SK-N-MC (cell line): ENCODE measurements around the gene ELK4.

Source experiments
- DNase-seq: peaks from one replicate; pipeline ENCODE4 v3.0.0-alpha.2; 2011; ENCODE audit warnings: low read depth, low spot score
- H3K27ac ChIP-seq: fragments of 200-600 bp; sonication (generic); 2 replicates; pipeline ENCODE4 v1.5.1; 2016; ENCODE audit warnings: mixed run types
- H3K36me3 ChIP-seq: fragments of 200-600 bp; sonication (generic); 2 replicates; pipeline ENCODE4 v1.6.1; 2017; ENCODE audit warnings: antibody characterized with exemption, low read length, mixed read lengths; ENCODE audit not compliant: insufficient read depth
- H3K4me3 ChIP-seq: fragments of 200-600 bp; sonication (generic); 2 replicates; pipeline ENCODE4 v1.5.1; 2016
- H3K9ac ChIP-seq: fragments of 200-600 bp; sonication (generic); 2 replicates; pipeline ENCODE4 v1.8.0; 2017; ENCODE audit warnings: mixed run types, mixed read lengths; ENCODE audit not compliant: insufficient read length
- H3K9me3 ChIP-seq: fragments of 200-600 bp; sonication (generic); 2 replicates; pipeline ENCODE4 v1.6.1; 2017; ENCODE audit warnings: low read depth, mild to moderate bottlenecking, antibody characterized with exemption, low read length, moderate library complexity, mixed read lengths
- EZH2 ChIP-seq: fragments of 200-600 bp; sonication (generic); IDR thresholded peaks from one replicate; pipeline ENCODE4 v1.6.1; 2017; ENCODE audit warnings: antibody characterized with exemption
- FOXP2 ChIP-seq: optimal IDR thresholded peaks from 2 replicates; pipeline ENCODE3; 2011; ENCODE audit warnings: mild to moderate bottlenecking, moderate library complexity; ENCODE audit not compliant: insufficient read depth; ENCODE audit errors: extremely low read length, control extremely low read depth
- POLR2AphosphoS5 ChIP-seq: IDR thresholded peaks from 2 replicates; pipeline ENCODE4 v1.6.1; 2012; ENCODE audit warnings: mild to moderate bottlenecking, low read depth, low read length, borderline replicate concordance

Gene ELK4

DNA sequence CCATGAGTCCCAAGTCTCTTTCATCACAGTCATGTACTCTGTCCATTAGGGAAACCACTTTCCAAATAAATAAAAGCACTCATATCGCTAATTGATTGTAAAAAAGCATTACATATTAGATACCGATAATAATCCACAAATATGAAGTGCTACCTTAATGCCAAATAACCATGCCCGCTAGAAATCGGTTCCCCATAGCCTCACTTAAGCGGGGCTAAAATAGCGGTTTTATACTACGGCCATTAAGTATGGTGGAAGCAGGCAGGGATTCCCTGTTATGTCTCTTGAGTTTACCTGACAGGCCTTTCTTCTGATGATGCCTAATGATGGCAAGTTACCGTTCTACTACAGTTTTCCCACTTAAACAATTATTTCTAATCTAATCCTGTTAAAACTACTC, 3.9 kb downstream of the ELK4 start:
- no peak for DNase-seq
- Histone ChIP-seq H3K36me3 (peaks cover 8% of the 10 kb centered on the region; the same call in 1 of the 2 replicates), H3K4me3 (no peak overlapping the region), H3K27ac (no peak overlapping the region), H3K9me3 (no peaks in the 10 kb centered on the region), H3K9ac (no peak overlapping the region)
- TF ChIP-seq EZH2 (no peak), POLR2AphosphoS5 (no peak)

DNA sequence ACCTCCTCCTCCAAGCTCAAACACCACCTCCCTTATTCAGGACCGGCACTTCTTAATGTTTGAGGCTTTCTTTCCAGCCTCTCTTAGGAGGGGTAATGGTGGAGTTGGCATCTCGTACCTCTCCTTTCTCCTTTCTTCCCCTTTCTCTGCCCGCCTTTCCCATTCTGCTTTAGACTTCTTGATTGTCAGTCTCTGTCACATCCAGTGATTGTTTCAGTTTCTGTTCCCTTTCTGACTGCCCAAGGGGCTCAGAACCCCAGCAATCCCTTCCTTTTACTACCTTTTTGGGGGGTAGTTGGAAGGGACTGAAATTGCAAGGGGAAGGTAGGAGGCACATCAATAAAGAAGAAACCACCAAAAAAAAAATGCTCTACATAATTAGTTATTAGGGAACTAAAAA, 5.6 kb downstream of the ELK4 start:
- no peaks in the 10 kb centered on the region for H3K9me3 ChIP-seq
- no peak overlapping the region for H3K4me3 ChIP-seq
- TF ChIP-seq POLR2AphosphoS5, result no peak
- no peak for TF ChIP-seq FOXP2
- TF ChIP-seq EZH2, result no peak
- H3K9ac ChIP-seq, result no peak overlapping the region
- DNase-seq, result no peak
- H3K27ac ChIP-seq, result no peak overlapping the region
- peaks cover 13% of the 10 kb centered on the region for H3K36me3 ChIP-seq

DNA sequence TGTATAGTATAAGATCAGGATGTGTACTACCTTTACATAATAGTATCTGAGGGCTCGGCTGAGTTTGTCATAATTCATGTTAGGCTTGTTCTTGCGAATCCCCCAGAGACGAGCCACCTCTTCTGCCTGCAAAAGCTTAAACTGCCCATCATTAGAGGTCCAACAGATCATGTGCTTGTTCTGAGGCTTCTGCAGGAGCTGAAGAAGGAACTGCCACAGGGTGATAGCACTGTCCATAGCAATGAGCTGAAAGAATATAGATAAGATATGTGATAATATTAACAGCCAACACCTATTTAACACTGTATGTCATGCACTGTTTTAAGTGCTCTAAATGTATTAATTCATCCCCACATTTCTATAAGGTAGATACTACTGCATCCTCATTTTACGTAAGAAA, 8.2 kb downstream of the ELK4 start:
- H3K9me3 ChIP-seq, result no peaks in the 10 kb centered on the region
- H3K36me3 ChIP-seq, result peaks cover 31% of the 10 kb centered on the region
- no peak overlapping the region for H3K27ac ChIP-seq
- H3K4me3 ChIP-seq, result no peak overlapping the region
- H3K9ac ChIP-seq, result no peak overlapping the region
- no peak for DNase-seq
- TF ChIP-seq POLR2AphosphoS5, result no peak
- TF ChIP-seq EZH2, result no peak
- TF ChIP-seq FOXP2, result no peak

DNA sequence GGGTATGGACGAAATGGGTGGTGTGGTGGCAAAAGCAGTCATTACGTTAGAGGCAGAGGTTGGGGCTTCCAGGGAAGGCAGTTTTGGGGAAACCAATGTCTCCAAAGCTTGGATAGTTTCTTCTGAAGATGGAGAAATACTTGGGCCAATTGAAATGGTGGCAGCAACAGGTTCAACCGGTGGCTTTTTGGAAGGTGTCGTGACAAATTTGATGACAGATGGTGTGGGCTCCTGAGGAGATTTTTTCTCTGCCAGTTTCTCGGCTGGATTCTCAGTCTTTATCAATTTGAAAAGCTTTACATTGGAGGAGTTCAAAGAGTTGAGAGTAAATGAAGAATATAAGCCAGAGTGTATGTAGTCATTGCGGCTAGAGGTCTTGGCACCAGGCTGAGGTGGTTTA, 11.5 kb downstream of the ELK4 start:
- DNase-seq, result no peak
- no peak for TF ChIP-seq FOXP2
- TF ChIP-seq POLR2AphosphoS5, result no peak
- Histone ChIP-seq H3K4me3 (no peak overlapping the region), H3K9ac (no peak overlapping the region), H3K36me3 (peaks cover 53% of the 10 kb centered on the region), H3K9me3 (no peaks in the 10 kb centered on the region), H3K27ac (no peak overlapping the region)

DNA sequence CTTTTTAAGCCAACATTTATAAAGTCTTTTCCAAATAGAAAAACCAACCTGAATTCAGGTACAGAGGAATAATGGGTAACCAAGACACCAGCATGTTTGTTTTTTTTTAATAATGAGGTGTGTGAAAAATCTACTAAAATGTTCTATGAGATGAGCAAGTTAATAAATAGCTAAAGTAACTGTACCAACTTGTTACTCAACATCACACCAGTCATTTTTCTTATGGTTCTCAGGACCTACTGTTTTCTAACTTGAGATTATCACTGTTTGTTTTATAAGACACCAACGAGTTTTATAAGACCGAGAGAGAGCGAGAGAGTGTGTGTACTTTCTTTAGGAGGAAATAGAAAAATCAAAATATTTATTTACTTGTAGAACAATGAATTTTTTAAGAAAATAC, 12.4 kb downstream of the ELK4 start:
- TF ChIP-seq EZH2 (no peak), POLR2AphosphoS5 (no peak), FOXP2 (no peak)
- no peak for DNase-seq
- Histone ChIP-seq H3K27ac (no peak overlapping the region), H3K9me3 (no peaks in the 10 kb centered on the region), H3K9ac (no peak overlapping the region), H3K36me3 (peaks cover 59% of the 10 kb centered on the region), H3K4me3 (no peak overlapping the region)

DNA sequence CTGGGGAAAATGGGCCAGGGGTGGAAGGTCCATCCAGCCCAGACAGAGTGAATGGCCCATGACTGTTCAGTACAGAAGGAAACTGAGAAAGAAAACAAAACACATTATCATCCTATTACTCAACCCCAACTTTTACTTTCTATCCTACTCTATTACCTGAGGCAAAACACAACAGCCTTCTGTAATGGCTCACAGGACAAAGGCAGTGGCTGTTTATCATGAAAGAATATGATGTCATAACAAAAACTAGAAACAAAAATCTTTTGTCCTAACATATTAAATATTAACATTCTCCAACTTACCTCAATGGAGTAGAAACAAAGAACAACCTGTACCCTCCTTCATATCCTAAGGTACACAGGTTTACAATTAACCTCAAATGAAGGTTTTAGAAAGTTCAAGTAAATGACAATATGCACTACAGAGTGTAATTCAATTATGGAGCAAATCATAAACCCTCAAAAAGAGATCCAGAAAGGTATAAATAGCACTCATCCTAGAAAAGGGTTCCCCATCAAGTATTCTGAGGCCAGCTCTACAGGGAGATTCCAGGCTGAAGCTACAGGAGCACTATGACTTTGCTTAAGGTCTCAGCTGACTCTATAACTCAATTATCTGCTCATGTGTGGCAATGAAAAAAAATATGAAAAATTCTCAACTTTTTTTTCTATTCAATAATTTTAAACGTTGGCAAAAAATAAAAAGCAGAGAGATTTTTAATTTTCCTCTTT, 15.1 kb downstream of the ELK4 start:
- Histone ChIP-seq H3K36me3 (peaks cover 59% of the 10 kb centered on the region), H3K9ac (no peak overlapping the region), H3K27ac (no peak overlapping the region), H3K4me3 (no peak overlapping the region), H3K9me3 (no peaks in the 10 kb centered on the region)
- TF ChIP-seq EZH2 (no peak), FOXP2 (no peak), POLR2AphosphoS5 (no peak)
- DNase-seq, result no peak

DNA sequence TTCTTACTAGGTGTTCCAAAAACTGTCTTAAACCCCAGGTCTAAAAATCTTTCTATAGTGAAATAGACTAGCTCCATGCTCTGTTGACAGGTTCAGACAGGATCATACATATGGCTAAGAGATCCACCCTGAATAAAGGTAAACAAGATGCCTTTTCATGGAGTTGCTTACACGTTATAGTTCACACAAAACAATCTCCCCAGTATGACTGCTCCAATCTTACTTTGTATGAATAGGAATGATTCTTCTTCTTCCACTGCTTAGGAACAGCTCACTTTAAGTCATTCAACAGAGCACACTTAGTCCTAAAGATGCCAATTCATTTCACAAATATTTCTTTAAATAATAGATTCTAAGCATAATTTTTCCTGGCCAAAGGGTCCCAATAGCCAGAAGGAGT, 16.0 kb downstream of the ELK4 start:
- no peak for DNase-seq
- H3K36me3 ChIP-seq, result peaks cover 59% of the 10 kb centered on the region
- H3K27ac ChIP-seq, result no peak overlapping the region
- H3K9ac ChIP-seq, result no peak overlapping the region
- H3K9me3 ChIP-seq, result no peaks in the 10 kb centered on the region
- TF ChIP-seq POLR2AphosphoS5, result no peak
- no peak for TF ChIP-seq FOXP2
- TF ChIP-seq EZH2, result no peak
- no peak overlapping the region for H3K4me3 ChIP-seq

DNA sequence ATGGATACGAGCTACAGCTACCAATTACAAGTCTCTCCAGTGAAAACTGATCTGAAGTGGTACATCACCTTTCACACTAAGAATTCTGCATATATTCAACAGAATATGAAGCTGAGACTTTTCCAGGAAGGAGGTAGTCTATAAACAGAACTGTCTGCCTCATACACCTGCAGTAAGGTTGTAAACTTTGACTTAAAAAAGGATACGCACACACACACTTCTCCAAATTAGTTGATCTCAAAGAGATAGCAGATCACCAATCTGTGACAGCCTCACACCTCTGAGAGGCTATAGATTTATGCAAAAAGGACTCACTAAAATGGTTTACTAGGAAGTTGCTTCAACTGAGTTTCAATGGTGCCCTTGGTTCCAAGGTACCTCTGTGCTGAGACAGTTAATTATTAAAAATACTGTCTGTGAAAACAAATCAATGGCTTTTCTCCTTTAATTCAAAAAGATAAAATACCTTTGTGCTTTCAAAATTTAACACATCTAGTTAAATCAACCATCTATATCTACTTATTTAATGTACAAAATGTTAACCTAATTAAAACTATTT, 17.9 kb downstream of the ELK4 start:
- no peak for TF ChIP-seq POLR2AphosphoS5
- no peak for TF ChIP-seq EZH2
- no peak for TF ChIP-seq FOXP2
- Histone ChIP-seq H3K9me3 (no peaks in the 10 kb centered on the region), H3K4me3 (no peak overlapping the region), H3K9ac (no peak overlapping the region), H3K36me3 (peaks cover 47% of the 10 kb centered on the region), H3K27ac (no peak overlapping the region)
- no peak for DNase-seq

DNA sequence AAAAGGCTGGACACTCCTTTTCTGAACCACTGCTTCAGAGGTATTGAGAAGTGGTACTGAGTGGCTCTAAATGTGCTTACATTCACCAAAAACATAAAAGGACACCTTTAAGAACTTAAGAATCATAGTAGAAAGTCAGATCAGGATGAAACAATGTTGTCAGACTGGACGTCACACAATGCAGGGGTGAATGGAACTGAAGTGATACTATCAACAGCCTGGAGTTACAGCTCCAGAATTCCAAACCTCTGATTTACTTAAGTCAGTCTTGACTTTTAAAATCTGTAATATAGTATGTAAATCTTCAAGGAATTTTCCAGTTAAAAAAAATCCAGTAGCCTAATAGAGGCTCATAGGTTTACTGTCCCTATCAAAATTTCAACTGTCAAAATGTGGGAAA, 19.3 kb downstream of the ELK4 start:
- no peaks in the 10 kb centered on the region for H3K9me3 ChIP-seq
- no peak overlapping the region for H3K27ac ChIP-seq
- TF ChIP-seq EZH2, result no peak
- no peak for TF ChIP-seq POLR2AphosphoS5
- no peak for TF ChIP-seq FOXP2
- peaks cover 49% of the 10 kb centered on the region for H3K36me3 ChIP-seq
- no peak overlapping the region for H3K4me3 ChIP-seq
- H3K9ac ChIP-seq, result no peak overlapping the region
- no peak for DNase-seq
